Neural progenitor cell (in vitro differentiated cells): ENCODE results near the gene NTM. TPM values are rescaled to one million over a fixed set of nuclear protein-coding genes. Genes with fewer than 3 reads are reported as not detected.

Source experiments
- DNase-seq: peaks from one replicate; pipeline ENCODE4 v3.0.0-alpha.2; 2016; ENCODE audit warnings: low spot score
- H2AFZ ChIP-seq: fragments of 200-600 bp; sonication (generic); replicated peaks from 2 replicates; pipeline ENCODE4 v1.6.1; 2016; ENCODE audit warnings: antibody characterized with exemption
- H3F3A ChIP-seq: fragments of 200-600 bp; sonication (generic); 2 replicates; pipeline ENCODE4 v1.6.1; 2016; ENCODE audit warnings: antibody characterized with exemption, low read depth
- H3K27ac ChIP-seq: fragments of 200-600 bp; sonication (generic); 2 replicates; pipeline ENCODE4 v1.5.1; 2016; ENCODE audit warnings: mild to moderate bottlenecking
- H3K27me3 ChIP-seq: fragments of 200-600 bp; sonication (generic); 2 replicates; pipeline ENCODE4 v1.6.1; 2016; ENCODE audit warnings: mild to moderate bottlenecking, moderate library complexity
- H3K36me3 ChIP-seq: fragments of 200-600 bp; sonication (generic); 2 replicates; pipeline ENCODE4 v1.5.1; 2016
- H3K4me1 ChIP-seq: fragments of 200-600 bp; sonication (generic); 2 replicates; pipeline ENCODE4 v1.6.1; 2016; ENCODE audit warnings: mixed run types
- H3K4me2 ChIP-seq: fragments of 200-600 bp; sonication (generic); 2 replicates; pipeline ENCODE4 v1.6.1; 2016
- H3K4me3 ChIP-seq: fragments of 200-600 bp; sonication (generic); 2 replicates; pipeline ENCODE4 v1.5.1; 2016
- H3K79me2 ChIP-seq: fragments of 200-600 bp; sonication (generic); 2 replicates; pipeline ENCODE4 v1.6.1; 2016; ENCODE audit warnings: low read depth
- H3K9ac ChIP-seq: fragments of 200-600 bp; sonication (generic); 2 replicates; pipeline ENCODE4 v1.6.1; 2016
- H3K9me3 ChIP-seq: fragments of 200-600 bp; sonication (generic); 2 replicates; pipeline ENCODE4 v1.5.1; 2016; ENCODE audit warnings: low read depth
- H4K20me1 ChIP-seq: fragments of 200-600 bp; sonication (generic); 2 replicates; pipeline ENCODE4 v1.6.1; 2016; ENCODE audit warnings: low read depth
- H3K27ac Mint-ChIP-seq: 3 replicates; pipeline ENCODE4 v1.8.0; 2021; ENCODE audit warnings: mixed read lengths
- H3K27me3 Mint-ChIP-seq: 2 replicates; pipeline ENCODE4 v1.8.0; 2022; ENCODE audit warnings: low read depth, mild to moderate bottlenecking, inconsistent platforms, moderate library complexity, mixed read lengths; ENCODE audit not compliant: insufficient read depth
- H3K36me3 Mint-ChIP-seq: 3 replicates; pipeline ENCODE4 v1.8.0; 2021; ENCODE audit warnings: mixed read lengths
- H3K4me1 Mint-ChIP-seq: 3 replicates; pipeline ENCODE4 v1.8.0; 2021; ENCODE audit warnings: mixed read lengths
- H3K4me3 Mint-ChIP-seq: 3 replicates; pipeline ENCODE4 v1.8.0; 2021; ENCODE audit warnings: mild to moderate bottlenecking, moderate library complexity, mixed read lengths
- H3K9me3 Mint-ChIP-seq: 3 replicates; pipeline ENCODE4 v1.8.0; 2020; ENCODE audit warnings: mixed read lengths
- CTCF ChIP-seq: fragments of 200-600 bp; sonication (generic); IDR thresholded peaks from 2 replicates; pipeline ENCODE4 v1.5.1; 2017; ENCODE audit warnings: antibody characterized with exemption, mild to moderate bottlenecking
- EZH2 ChIP-seq: fragments of 200-600 bp; sonication (generic); IDR thresholded peaks from 2 replicates; pipeline ENCODE4 v1.6.1; 2017; ENCODE audit warnings: antibody characterized with exemption, mild to moderate bottlenecking, moderate library complexity
- EZH2phosphoT487 ChIP-seq: fragments of 200-600 bp; sonication (generic); IDR thresholded peaks from 2 replicates; pipeline ENCODE4 v1.6.1; 2017; ENCODE audit warnings: antibody characterized with exemption
- total RNA-seq: library from RNA; depleted of rRNA; stranded (reverse); fragments of >200 nt; gene quantifications from 2 replicates; pipeline ENCODE4 v1.2.3, GENCODE V29; 2015; ENCODE audit warnings: low replicate concordance

Gene NTM
- total RNA-seq, 1 donor from 2014 or later, result 4.3 TPM

DNA sequence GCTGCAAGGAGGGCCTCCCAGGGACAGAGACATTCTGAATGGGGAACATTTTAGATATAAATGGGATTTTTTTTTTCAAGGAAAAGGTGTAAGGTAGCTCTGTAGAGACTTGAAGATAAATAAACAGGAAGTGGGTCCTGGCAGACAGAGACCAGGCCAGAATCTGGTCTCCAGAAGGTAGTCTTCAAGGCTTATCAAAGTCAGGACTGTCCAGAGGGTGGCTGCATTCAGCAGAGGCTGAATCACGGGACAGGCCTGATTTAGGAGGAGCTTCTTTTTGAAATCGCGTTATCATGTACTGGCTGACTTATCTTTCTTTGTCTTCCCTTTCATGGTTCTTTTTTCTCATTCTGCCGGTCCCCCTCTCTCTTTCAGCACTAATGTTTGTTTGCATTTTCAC, 542.9 kb downstream of the NTM start:
- Histone ChIP-seq H4K20me1 (no peaks in the 10 kb centered on the region), H3K27ac (no peak overlapping the region), H3K9ac (no peak overlapping the region), H3K36me3 (no peaks in the 10 kb centered on the region), H2AFZ (no peak overlapping the region), H3K4me1 (peaks cover 21% of the 10 kb centered on the region), H3K4me3 (no peak overlapping the region), H3K79me2 (no peaks in the 10 kb centered on the region), H3K27me3 (peaks cover 12% of the 10 kb centered on the region), H3F3A (peaks cover 17% of the 10 kb centered on the region), H3K9me3 (no peaks in the 10 kb centered on the region), H3K4me2 (no peak overlapping the region)
- peaks cover 2% of the 10 kb centered on the region for H3K27me3 Mint-ChIP-seq
- no peak for DNase-seq
- no peaks in the 10 kb centered on the region for H3K36me3 Mint-ChIP-seq
- TF ChIP-seq CTCF (no peak), EZH2phosphoT487 (no peak), EZH2 (no peak)
- peaks cover 2% of the 10 kb centered on the region for H3K9me3 Mint-ChIP-seq
- no peak overlapping the region for H3K4me3 Mint-ChIP-seq
- peaks cover 29% of the 10 kb centered on the region for H3K4me1 Mint-ChIP-seq
- H3K27ac Mint-ChIP-seq, result no peak overlapping the region

DNA sequence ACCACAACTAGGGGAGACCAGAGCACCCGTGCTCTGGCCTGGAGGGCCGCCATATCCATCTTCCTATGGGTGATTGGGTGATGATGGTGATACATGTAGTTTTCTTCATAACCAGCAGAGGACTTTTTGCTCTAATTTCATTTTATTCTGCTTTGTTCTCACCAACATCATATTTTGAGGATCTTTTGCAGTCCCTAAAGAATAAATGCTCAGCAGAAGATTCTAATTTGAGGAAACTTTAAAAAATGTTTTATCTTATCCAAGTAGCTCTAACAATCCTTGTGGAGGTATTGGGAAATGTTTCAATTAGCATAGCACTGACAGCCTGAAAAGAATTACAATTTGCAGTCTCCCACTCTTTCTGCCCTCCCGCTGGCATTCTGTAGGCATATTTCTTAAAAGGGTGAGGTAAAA, 544.0 kb downstream of the NTM start:
- no peak overlapping the region for H3K27ac Mint-ChIP-seq
- no peak for TF ChIP-seq EZH2phosphoT487
- TF ChIP-seq CTCF, result peak; percentile 25
- no peak overlapping the region for H3K27ac ChIP-seq
- peaks cover 14% of the 10 kb centered on the region for H3F3A ChIP-seq
- H3K4me3 Mint-ChIP-seq, result no peak overlapping the region
- H3K27me3 Mint-ChIP-seq, result peaks cover 2% of the 10 kb centered on the region
- no peaks in the 10 kb centered on the region for H3K79me2 ChIP-seq
- no peaks in the 10 kb centered on the region for H4K20me1 ChIP-seq
- H2AFZ ChIP-seq, result no peak overlapping the region
- H3K4me1 Mint-ChIP-seq, result peaks cover 24% of the 10 kb centered on the region
- H3K4me1 ChIP-seq, result peaks cover 14% of the 10 kb centered on the region
- no peaks in the 10 kb centered on the region for H3K36me3 Mint-ChIP-seq
- no peaks in the 10 kb centered on the region for H3K9me3 Mint-ChIP-seq
- H3K27me3 ChIP-seq, result peaks cover 12% of the 10 kb centered on the region
- no peak overlapping the region for H3K4me3 ChIP-seq
- H3K9me3 ChIP-seq, result no peaks in the 10 kb centered on the region
- no peak overlapping the region for H3K4me2 ChIP-seq
- H3K36me3 ChIP-seq, result no peaks in the 10 kb centered on the region
- no peak for DNase-seq
- H3K9ac ChIP-seq, result no peak overlapping the region

GRCh38 chr11:131916638-131917037, 546.2 kb downstream of the NTM start:
- Histone ChIP-seq H2AFZ (no peak overlapping the region), H3K36me3 (no peaks in the 10 kb centered on the region), H3K4me1 (peaks cover 4% of the 10 kb centered on the region), H3K9me3 (no peaks in the 10 kb centered on the region), H3K9ac (no peak overlapping the region), H3K4me2 (no peak overlapping the region), H3K79me2 (no peaks in the 10 kb centered on the region), H3K27me3 (peaks cover 5% of the 10 kb centered on the region), H3K4me3 (no peak overlapping the region), H3F3A (no peaks in the 10 kb centered on the region), H3K27ac (no peak overlapping the region), H4K20me1 (no peaks in the 10 kb centered on the region)
- no peaks in the 10 kb centered on the region for H3K36me3 Mint-ChIP-seq
- H3K4me1 Mint-ChIP-seq, result peaks cover 14% of the 10 kb centered on the region
- no peaks in the 10 kb centered on the region for H3K9me3 Mint-ChIP-seq
- no peak overlapping the region for H3K4me3 Mint-ChIP-seq
- no peaks in the 10 kb centered on the region for H3K27me3 Mint-ChIP-seq
- no peak for TF ChIP-seq EZH2
- TF ChIP-seq CTCF, result no peak
- no peak for TF ChIP-seq EZH2phosphoT487
- H3K27ac Mint-ChIP-seq, result no peak overlapping the region
- DNase-seq, result no peak
